Esophagus muscularis mucosa (tissue), 4 donors: ENCODE measurements around the gene ABCC12. TPM values are rescaled to one million over a fixed set of nuclear protein-coding genes. Genes with fewer than 3 reads are reported as not detected.
"Not testable (repeated sequence)": the region's sequence is repeated elsewhere in the genome, so short reads cannot be mapped to it uniquely, and the experiment has no call there.

ENCODE experiments used
- DNase-seq: peaks from one replicate; pipeline ENCODE4 v3.0.0-alpha.2; 2017; ENCODE audit errors: extremely low spot score
- H3K27ac ChIP-seq, 4 donors: fragments of 200-600 bp; sonication (generic); replicated peaks in 1 of 4; 1 replicate in 3 of 4; 2 replicates in 1 of 4; pipeline ENCODE4 v1.5.1; 2016 to 2019; ENCODE audit warnings: mild to moderate bottlenecking in 1 of 4
- H3K27me3 ChIP-seq, 4 donors: fragments of 200-600 bp; sonication (generic); one replicate each; pipeline versions ENCODE4 v1.5.1 to v1.6.0; 2016 to 2019
- H3K36me3 ChIP-seq, 4 donors: fragments of 200-600 bp; sonication (generic); one replicate each; pipeline ENCODE4 v1.5.1; 2016 to 2019
- H3K4me1 ChIP-seq, 4 donors: fragments of 200-600 bp; sonication (generic); one replicate each; pipeline ENCODE4 v1.5.1; 2016 to 2019
- H3K4me3 ChIP-seq, 4 donors: fragments of 200-600 bp; sonication (generic); 1 replicate in 2 of 4; 2 replicates in 2 of 4; pipeline ENCODE4 v1.5.1; 2016 to 2019; ENCODE audit warnings: mild to moderate bottlenecking in 4 of 4, moderate library complexity in 1 of 4
- H3K9me3 ChIP-seq, 4 donors: fragments of 200-600 bp; sonication (generic); 1 replicate in 3 of 4; 2 replicates in 1 of 4; pipeline ENCODE4 v1.5.1; 2016 to 2019
- CTCF ChIP-seq, 3 experiments: fragments of 200-600 bp in 2 of 3; fragments of 450-650 bp in 1 of 3; sonication (generic) in 2 of 3; IDR thresholded peaks; one replicate each; pipeline ENCODE4 v1.5.1; 2017 to 2019; ENCODE audit warnings: antibody characterized with exemption in 3 of 3, mild to moderate bottlenecking in 2 of 3, moderate library complexity in 1 of 3
- EP300 ChIP-seq: sonication (generic); formaldehyde crosslinking; IDR thresholded peaks from one replicate; pipeline ENCODE4 v1.6.1; 2017; ENCODE audit warnings: antibody characterized with exemption
- POLR2A ChIP-seq: fragments of 450-650 bp; IDR thresholded peaks from one replicate; pipeline ENCODE4 v1.6.1; 2017; ENCODE audit warnings: antibody characterized with exemption, moderate library complexity, mild to moderate bottlenecking, low read depth
- POLR2AphosphoS5 ChIP-seq, 2 donors: sonication (generic); formaldehyde crosslinking; IDR thresholded peaks; one replicate each; pipeline ENCODE4 v1.6.1; 2017; ENCODE audit warnings: antibody characterized with exemption in 2 of 2
- WGBS: methylation state at CpG from one replicate; pipeline ENCODE4 v1.1.5; 2018; 5-methylcytosine and 5-hydroxymethylcytosine counted together
- intact Hi-C: fragments of 100-400 bp; cut with DNase I; formaldehyde crosslinking; loops from one replicate; pipeline ENCODE4 v1.15.1; 2023
- total RNA-seq, 4 donors: library from RNA; depleted of rRNA; stranded (reverse); fragments of >200 nt; gene quantifications; one replicate each; pipeline versions ENCODE4 v1.1.0 to v1.2.1, GENCODE V29; 2016

Gene ABCC12
- total RNA-seq, 4 donors from 2014 or later, result not detected

GRCh38 chr16:48176635-48177408, 21.0 kb upstream of the ABCC12 start:
- Histone ChIP-seq H3K4me1 (no peaks in the 10 kb centered on the region), H3K27me3 (peaks cover 0 to 23% (median 0%) of the 10 kb centered on the region in 4 donors), H3K4me3 (no peak overlapping the region), H3K9me3 (no peaks in the 10 kb centered on the region), H3K27ac (no peak overlapping the region), H3K36me3 (no peaks in the 10 kb centered on the region)
- no peak for DNase-seq
- WGBS, result 87% methylated on average over 20 of the region's 20 CpGs
- intact Hi-C loops, result no loop called here
- TF ChIP-seq EP300 (no peak), POLR2AphosphoS5 (IDR thresholded peaks at IDR 0.05) (no peak), POLR2A (no peak), CTCF (IDR thresholded peaks at IDR 0.05) (no peak)

DNA sequence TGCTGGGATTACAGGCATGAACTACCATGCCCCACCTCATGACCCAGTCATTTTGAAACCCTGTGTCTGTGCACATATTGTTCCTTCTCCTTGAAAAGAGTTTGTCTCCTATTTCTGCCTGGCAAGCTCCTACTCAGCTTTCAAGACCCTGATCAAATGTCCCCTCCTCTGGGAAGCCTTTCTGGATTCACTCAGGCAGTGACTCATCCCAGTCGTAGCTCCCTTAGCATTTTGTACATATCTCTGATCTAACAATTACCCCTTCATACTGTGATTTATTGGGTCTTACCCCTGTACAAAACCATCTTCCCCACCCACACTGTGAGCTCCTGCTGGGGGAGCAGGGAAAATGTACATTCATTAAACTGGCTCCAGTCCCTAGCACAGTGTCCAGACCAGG, 18.1 kb upstream of the ABCC12 start:
- Histone ChIP-seq H3K4me3 (no peak overlapping the region), H3K27ac (no peak overlapping the region), H3K27me3 (peaks cover 0 to 23% (median 0%) of the 10 kb centered on the region in 4 donors), H3K36me3 (no peaks in the 10 kb centered on the region), H3K9me3 (no peaks in the 10 kb centered on the region), H3K4me1 (no peaks in the 10 kb centered on the region)
- WGBS, result 50% methylated on average over 1 of the region's 1 CpG
- no peak for DNase-seq
- TF ChIP-seq EP300 (no peak), CTCF (IDR thresholded peaks at IDR 0.05) (no peak), POLR2A (no peak)
- intact Hi-C loops, result no loop called here

GRCh38 chr16:48172682-48173081, 16.9 kb upstream of the ABCC12 start:
- DNase-seq, result no peak
- H3K4me1 ChIP-seq, result no peaks in the 10 kb centered on the region
- H3K9me3 ChIP-seq, result no peaks in the 10 kb centered on the region
- no peak for TF ChIP-seq CTCF (IDR thresholded peaks at IDR 0.05)
- no peak overlapping the region for H3K4me3 ChIP-seq
- H3K36me3 ChIP-seq, result no peaks in the 10 kb centered on the region
- H3K27me3 ChIP-seq, result peaks cover 0 to 23% (median 0%) of the 10 kb centered on the region in 4 donors
- intact Hi-C loops, result no loop called here
- 80% methylated on average over 1 of the region's 1 CpG for WGBS
- no peak overlapping the region for H3K27ac ChIP-seq

GRCh38 chr16:48169896-48170295, 14.1 kb upstream of the ABCC12 start:
- WGBS, result 79% methylated on average over 8 of the region's 8 CpGs
- intact Hi-C loops, result loop anchor here (5.0 kb wide), 1 partner anchor 1133 kb away; no protein-coding TSS in a partner anchor
- H3K27me3 ChIP-seq, result peaks cover 0 to 4% (median 0%) of the 10 kb centered on the region in 4 donors
- no peaks in the 10 kb centered on the region for H3K36me3 ChIP-seq
- no peaks in the 10 kb centered on the region for H3K9me3 ChIP-seq
- H3K27ac ChIP-seq, result no peak overlapping the region
- H3K4me1 ChIP-seq, result peaks cover 0 to 5% (median 2%) of the 10 kb centered on the region in 4 donors
- no peak for DNase-seq
- no peak for TF ChIP-seq POLR2AphosphoS5 (IDR thresholded peaks at IDR 0.05)
- no peak overlapping the region for H3K4me3 ChIP-seq

GRCh38 chr16:48168075-48168474, 12.3 kb upstream of the ABCC12 start:
- H3K9me3 ChIP-seq, result no peaks in the 10 kb centered on the region
- DNase-seq, result no peak
- peaks cover 0 to 9% (median 0%) of the 10 kb centered on the region in 4 donors for H3K27me3 ChIP-seq
- H3K27ac ChIP-seq, result no peak overlapping the region
- no peak overlapping the region for H3K4me3 ChIP-seq
- peaks cover 3 to 9% (median 6%) of the 10 kb centered on the region in 4 donors for H3K4me1 ChIP-seq
- TF ChIP-seq POLR2A (no peak), POLR2AphosphoS5 (IDR thresholded peaks at IDR 0.05) (no peak), CTCF (IDR thresholded peaks at IDR 0.05) (no peak), EP300 (no peak)
- no peaks in the 10 kb centered on the region for H3K36me3 ChIP-seq
- 70% methylated on average over 1 of the region's 1 CpG for WGBS
- intact Hi-C loops, result loop anchor here (5.0 kb wide), 1 partner anchor 1131 kb away; no protein-coding TSS in a partner anchor

- not testable (repeated sequence) for H3K4me3 ChIP-seq, DNase-seq, H3K9me3 ChIP-seq, H3K36me3 ChIP-seq, H3K4me1 ChIP-seq, H3K27ac ChIP-seq
- WGBS, result 88% methylated on average over 5 of the region's 5 CpGs
- H3K27me3 ChIP-seq, result peaks cover 0 to 14% (median 0%) of the 10 kb centered on the region in 4 donors
- intact Hi-C loops, result loop anchor here (5.0 kb wide), 1 partner anchor 1129 kb away; no protein-coding TSS in a partner anchor
Observed at GRCh38 chr16:48166617-48167016, 10.8 kb upstream of the ABCC12 start.
